Keratinocyte (primary cell): ENCODE measurements around the gene TPD52L1. TPM values are rescaled to one million over a fixed set of nuclear protein-coding genes. Genes with fewer than 3 reads are reported as not detected.

Experiments
- DNase-seq: peaks from one replicate; pipeline ENCODE4 v3.0.0-alpha.2; 2011; ENCODE audit warnings: low read depth, missing footprints, low spot score
- FAIRE-seq: peaks from 2 replicates; lab custom pipeline; 2011; peaks lifted over from hg19 to GRCh38; lab: Jason Lieb, UNC
- H2AFZ ChIP-seq: 2 replicates; pipeline ENCODE4 v1.6.0; 2012; ENCODE audit warnings: low read length, control low read depth, inconsistent platforms; ENCODE audit not compliant: control insufficient read depth
- H3K27ac ChIP-seq: 2 replicates; pipeline ENCODE4 v1.5.1; 2011; ENCODE audit warnings: low read length; ENCODE audit not compliant: control insufficient read depth, insufficient read depth
- H3K27me3 ChIP-seq: 3 replicates; pipeline ENCODE4 v1.6.0; 2011; ENCODE audit warnings: low read length; ENCODE audit not compliant: control insufficient read depth, insufficient read depth; ENCODE audit errors: extremely low read depth
- H3K36me3 ChIP-seq, 2 experiments: 2 replicates in 1 of 2; 3 replicates in 1 of 2; pipeline ENCODE4 v1.5.1; 2011; ENCODE audit warnings: low read length in 2 of 2, mild to moderate bottlenecking in 1 of 2; ENCODE audit not compliant: control insufficient read depth in 2 of 2, insufficient read depth in 2 of 2; ENCODE audit errors: extremely low read depth in 1 of 2
- H3K4me1 ChIP-seq: 3 replicates; pipeline ENCODE4 v1.5.1; 2011; ENCODE audit warnings: low read length; ENCODE audit not compliant: control insufficient read depth, insufficient read depth; ENCODE audit errors: extremely low read depth
- H3K4me2 ChIP-seq: 3 replicates; pipeline ENCODE4 v1.6.0; 2011; ENCODE audit warnings: low read depth, low read length; ENCODE audit not compliant: control insufficient read depth, insufficient read depth; ENCODE audit errors: extremely low read depth
- H3K4me3 ChIP-seq, 3 experiments: fragments of 200-600 bp in 1 of 3; sonication (generic) in 1 of 3; 2 replicates in 2 of 3; 3 replicates in 1 of 3; pipeline ENCODE4 v1.5.1; 2011 to 2016; ENCODE audit warnings: low read length in 3 of 3, mild to moderate bottlenecking in 3 of 3, control low read depth in 2 of 3, inconsistent platforms in 1 of 3, low read depth in 1 of 3, mixed read lengths in 1 of 3, mixed run types in 1 of 3, moderate library complexity in 1 of 3; ENCODE audit not compliant: control insufficient read depth in 2 of 3, insufficient read depth in 2 of 3; ENCODE audit errors: extremely low read depth in 1 of 3
- H3K79me2 ChIP-seq: 2 replicates; pipeline ENCODE4 v1.6.0; 2012; ENCODE audit warnings: low read length; ENCODE audit not compliant: control insufficient read depth, insufficient read depth
- H3K9ac ChIP-seq: 3 replicates; pipeline ENCODE4 v1.6.0; 2011; ENCODE audit warnings: low read length; ENCODE audit not compliant: control insufficient read depth, insufficient read depth; ENCODE audit errors: extremely low read depth
- H3K9me1 ChIP-seq: 3 replicates; pipeline ENCODE4 v1.6.0; 2011; ENCODE audit warnings: low read length; ENCODE audit not compliant: control insufficient read depth, insufficient read depth; ENCODE audit errors: extremely low read depth
- H3K9me3 ChIP-seq: 2 replicates; pipeline ENCODE4 v1.5.1; 2012; ENCODE audit warnings: low read depth, low read length; ENCODE audit not compliant: control insufficient read depth
- H4K20me1 ChIP-seq: 3 replicates; pipeline ENCODE4 v1.6.0; 2011; ENCODE audit warnings: low read length; ENCODE audit not compliant: control insufficient read depth, insufficient read depth; ENCODE audit errors: extremely low read depth
- EZH2 ChIP-seq: IDR thresholded peaks from one replicate; pipeline ENCODE4 v1.6.1; 2012; ENCODE audit warnings: inconsistent platforms, mild to moderate bottlenecking, low read length, moderate library complexity
- dilution Hi-C: fragments of 300-500 bp; cut with MboI; formaldehyde crosslinking; loops from one replicate; pipeline ENCODE4 v1.7.0; 2020; ENCODE audit warnings: low sequenced_read_pairs; ENCODE audit not compliant: extremely low pct_ligation_motif_present
- polyA minus RNA-seq, 3 experiments: library from RNA; depleted of rRNA, polyadenylated mRNA; stranded (reverse); fragments of >200 nt; gene quantifications; 1 replicate in 1 of 3; 2 replicates in 1 of 3; 3 replicates in 1 of 3; pipeline ENCODE4 v1.2.3, GENCODE V29; 2011
- polyA plus RNA-seq, 5 experiments: library from polyadenylated mRNA; depleted of rRNA in 3 of 5; stranded (reverse) in 3 of 5; stranded (forward) in 1 of 5; unstranded in 1 of 5; fragments of >200 nt; gene quantifications; 1 replicate in 1 of 5; 2 replicates in 3 of 5; 3 replicates in 1 of 5; pipeline versions ENCODE4 v1.2.1 to v1.2.3, GENCODE V29; 2011 to 2012; ENCODE audit warnings: missing spikeins in 2 of 5, low read depth in 1 of 5, low replicate concordance in 1 of 5
- TF ChIP-seq, protein P1 (sequence below), 3 experiments: IDR thresholded peaks in 1 of 3; conservative IDR thresholded peaks in 1 of 3; optimal IDR thresholded peaks in 1 of 3; 2 replicates in 2 of 3; 3 replicates in 1 of 3; pipeline versions ENCODE3 to v1.5.1; 2011; ENCODE audit warnings: low read length in 3 of 3, mild to moderate bottlenecking in 3 of 3, moderate library complexity in 2 of 3, control low read depth in 1 of 3, inconsistent platforms in 1 of 3; ENCODE audit not compliant: insufficient read depth in 2 of 3; ENCODE audit errors: extremely low read depth in 1 of 3

The TPD52L1 gene, protein sequence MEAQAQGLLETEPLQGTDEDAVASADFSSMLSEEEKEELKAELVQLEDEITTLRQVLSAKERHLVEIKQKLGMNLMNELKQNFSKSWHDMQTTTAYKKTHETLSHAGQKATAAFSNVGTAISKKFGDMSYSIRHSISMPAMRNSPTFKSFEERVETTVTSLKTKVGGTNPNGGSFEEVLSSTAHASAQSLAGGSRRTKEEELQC
- polyA plus RNA-seq (99.6 to 135 TPM (median 129 TPM) in 3 replicates), polyA minus RNA-seq (36.9 to 56.3 TPM (median 40.5 TPM) in 3 replicates)
- 264 TPM for polyA plus RNA-seq (2011; ENCODE audit: low read depth)
- polyA plus RNA-seq (2011; cell fraction: cytosol; rRNA removed) = 153 and 181 TPM in 2 replicates
- 73.6 and 80.3 TPM in 2 replicates for polyA plus RNA-seq (2011; cell fraction: nucleus; rRNA removed)
- 66.5 and 140 TPM in 2 replicates for polyA plus RNA-seq (2012; ENCODE audit: low replicate concordance)
- 66.2 TPM for polyA minus RNA-seq (2011; cell fraction: cytosol; rRNA and poly(A)+ RNA removed)
- 20.3 and 30.7 TPM in 2 replicates for polyA minus RNA-seq (2011; cell fraction: nucleus; rRNA and poly(A)+ RNA removed)

DNA sequence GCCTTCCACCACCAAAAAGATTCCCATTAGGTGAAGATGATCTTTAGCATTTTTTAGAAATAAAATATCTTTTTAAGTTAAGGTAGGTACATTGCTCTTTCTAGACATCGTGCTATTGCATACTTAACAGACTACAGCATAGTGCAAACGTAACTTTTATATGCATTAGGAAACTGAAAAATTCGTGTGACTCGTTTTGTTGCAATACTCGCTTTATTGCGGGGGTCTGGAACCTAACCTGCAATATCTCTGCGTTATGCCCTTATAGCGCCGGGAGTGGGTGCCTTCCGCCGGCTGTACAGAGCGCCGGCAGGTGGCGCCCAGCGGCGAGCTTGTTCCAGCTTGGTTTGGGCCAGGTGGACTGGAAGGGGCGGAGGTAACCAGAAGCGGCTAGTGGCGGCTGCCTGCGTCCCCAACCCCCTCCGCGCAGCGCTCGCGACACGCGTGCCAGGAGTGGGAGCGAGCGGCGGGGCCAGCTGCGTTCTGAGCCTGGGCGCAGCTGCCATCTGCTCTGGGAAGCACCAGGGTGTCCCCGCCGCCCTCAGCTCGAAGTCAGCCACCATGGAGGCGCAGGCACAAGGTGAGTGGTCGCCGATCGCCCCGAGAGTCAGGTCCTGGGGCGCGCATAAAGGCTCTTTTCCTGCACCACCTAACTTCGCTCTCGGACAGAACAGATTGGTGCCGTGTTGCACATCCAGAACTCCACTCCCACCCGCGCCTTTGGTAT, at the start of gene TPD52L1:
TSS of gene TPD52L1 (plus strand) at position 383 of the 727 bp plus-strand sequence. CDS start at position 562, 179 bp downstream.
- dilution Hi-C loops = no loop called here
- peaks cover 28% of the 10 kb centered on the region for H3K4me1 ChIP-seq
- FAIRE-seq = no peak

DNA sequence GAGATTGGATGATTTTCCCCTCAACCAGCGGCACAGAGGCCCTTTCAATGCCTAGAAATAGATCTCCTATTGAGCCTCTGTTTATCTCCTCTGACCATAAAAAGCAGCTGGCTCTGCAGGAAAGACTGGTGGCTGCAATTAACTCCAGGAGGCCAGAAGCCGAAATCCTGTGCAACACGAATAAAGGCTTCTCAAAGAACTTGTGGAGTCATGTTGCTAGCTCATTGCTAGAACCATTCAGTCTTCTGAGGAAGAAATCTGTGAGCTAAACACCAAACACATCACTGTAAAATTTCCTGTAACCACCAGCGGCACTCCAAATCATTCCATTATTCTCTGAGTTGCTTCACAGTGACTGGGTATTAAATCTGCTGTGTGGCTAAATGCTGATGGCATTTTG, 49.1 kb upstream of the TPD52L1 start:
- no peaks in the 10 kb centered on the region for H3K9me1 ChIP-seq
- H3K4me1 ChIP-seq = peaks cover 52% of the 10 kb centered on the region
- peak overlapping the region; percentile 82 for H2AFZ ChIP-seq
- H3K79me2 ChIP-seq = no peaks in the 10 kb centered on the region
- peak overlapping the region; percentile 71 for H3K4me2 ChIP-seq
- dilution Hi-C loops = no loop called here
- no peaks in the 10 kb centered on the region for H3K36me3 ChIP-seq
- H3K27ac ChIP-seq = peak overlapping the region; percentile 67
- H3K4me3 ChIP-seq = peak overlapping the region in 1 of 3 experiments; percentile 2
- DNase-seq = no peak
- no peak for TF ChIP-seq EZH2
- TF ChIP-seq, protein P1, sequence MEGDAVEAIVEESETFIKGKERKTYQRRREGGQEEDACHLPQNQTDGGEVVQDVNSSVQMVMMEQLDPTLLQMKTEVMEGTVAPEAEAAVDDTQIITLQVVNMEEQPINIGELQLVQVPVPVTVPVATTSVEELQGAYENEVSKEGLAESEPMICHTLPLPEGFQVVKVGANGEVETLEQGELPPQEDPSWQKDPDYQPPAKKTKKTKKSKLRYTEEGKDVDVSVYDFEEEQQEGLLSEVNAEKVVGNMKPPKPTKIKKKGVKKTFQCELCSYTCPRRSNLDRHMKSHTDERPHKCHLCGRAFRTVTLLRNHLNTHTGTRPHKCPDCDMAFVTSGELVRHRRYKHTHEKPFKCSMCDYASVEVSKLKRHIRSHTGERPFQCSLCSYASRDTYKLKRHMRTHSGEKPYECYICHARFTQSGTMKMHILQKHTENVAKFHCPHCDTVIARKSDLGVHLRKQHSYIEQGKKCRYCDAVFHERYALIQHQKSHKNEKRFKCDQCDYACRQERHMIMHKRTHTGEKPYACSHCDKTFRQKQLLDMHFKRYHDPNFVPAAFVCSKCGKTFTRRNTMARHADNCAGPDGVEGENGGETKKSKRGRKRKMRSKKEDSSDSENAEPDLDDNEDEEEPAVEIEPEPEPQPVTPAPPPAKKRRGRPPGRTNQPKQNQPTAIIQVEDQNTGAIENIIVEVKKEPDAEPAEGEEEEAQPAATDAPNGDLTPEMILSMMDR (optimal IDR thresholded peaks at IDR 0.05 in 1 of 3, IDR thresholded peaks at IDR 0.05 in 1 of 3, conservative IDR thresholded peaks at IDR 0.05 in 1 of 3; ENCODE audit: extremely low read depth in 1 of 3, insufficient read depth in 2 of 3, low read length in 3 of 3) = no peak
- H3K9ac ChIP-seq = peak overlapping the region; percentile 1
- no peaks in the 10 kb centered on the region for H3K27me3 ChIP-seq
- no peaks in the 10 kb centered on the region for H4K20me1 ChIP-seq
- peak; percentile 85 for FAIRE-seq
- no peaks in the 10 kb centered on the region for H3K9me3 ChIP-seq

More for the DNA sequence above, at the start of gene TPD52L1:
- Histone ChIP-seq H3K79me2 (no peaks in the 10 kb centered on the region), H3K9me1 (no peaks in the 10 kb centered on the region), H2AFZ (peak within 1 kb of the TSS; percentile 97), H3K27me3 (no peaks in the 10 kb centered on the region), H3K36me3 (no peaks in the 10 kb centered on the region), H3K27ac (peak within 1 kb of the TSS; percentile 61), H4K20me1 (no peaks in the 10 kb centered on the region), H3K4me3 (peak within 1 kb of the TSS; percentile 67 to 94 (median 85)), H3K9ac (peak within 1 kb of the TSS; percentile 88), H3K9me3 (no peaks in the 10 kb centered on the region), H3K4me2 (peak within 1 kb of the TSS; percentile 92)
- DNase-seq = no peak
- TF ChIP-seq EZH2 = no peak
- TF ChIP-seq, protein P1 (optimal IDR thresholded peaks at IDR 0.05 in 1 of 3, IDR thresholded peaks at IDR 0.05 in 1 of 3, conservative IDR thresholded peaks at IDR 0.05 in 1 of 3; ENCODE audit: extremely low read depth in 1 of 3, insufficient read depth in 2 of 3, low read length in 3 of 3) = peak; percentile 81 to 94 (median 89)
